HepG2 (cell line): ENCODE measurements around the gene ERO1A. TPM values are rescaled to one million over a fixed set of nuclear protein-coding genes. Genes with fewer than 3 reads are reported as not detected.

Experiments
- ARNT ChIP-seq: fragments of 450-650 bp; IDR thresholded peaks from 2 replicates; pipeline ENCODE4 v1.6.1; 2017
- BCL6 ChIP-seq: IDR thresholded peaks from 2 replicates; pipeline ENCODE4 v1.6.1; 2016; ENCODE audit warnings: missing genetic modification reagents, missing compliant biosample characterization
- ETV5 ChIP-seq: IDR thresholded peaks from 2 replicates; pipeline ENCODE4 v1.6.1; 2018; ENCODE audit warnings: missing biosample characterization, missing genetic modification reagents, inconsistent platforms, borderline replicate concordance
- EZH2 ChIP-seq: conservative IDR thresholded peaks from 2 replicates; pipeline ENCODE4 v1.6.1; 2012; ENCODE audit warnings: mild to moderate bottlenecking, low read depth, low read length, moderate library complexity
- GLI4 ChIP-seq: sonication (generic); formaldehyde crosslinking; IDR thresholded peaks from 2 replicates; pipeline ENCODE4 v1.5.1; 2020; ENCODE audit warnings: missing genetic modification reagents, mild to moderate bottlenecking, moderate library complexity, borderline replicate concordance
- HES4 ChIP-seq: sonication (generic); formaldehyde crosslinking; IDR thresholded peaks from 2 replicates; pipeline ENCODE4 v1.9.0; 2021; ENCODE audit warnings: mild to moderate bottlenecking, missing genetic modification reagents, borderline replicate concordance
- POLR2G ChIP-seq: fragments of 200-400 bp; formaldehyde crosslinking; IDR thresholded peaks from 2 replicates; pipeline ENCODE4 v1.6.1; 2018; ENCODE audit warnings: mild to moderate bottlenecking, low read depth, low read length, moderate library complexity
- U2AF2 ChIP-seq: fragments of 200-400 bp; formaldehyde crosslinking; IDR thresholded peaks from 2 replicates; pipeline ENCODE4 v1.6.1; 2017; ENCODE audit warnings: low read depth, mild to moderate bottlenecking, low read length
- ZFP90 ChIP-seq: sonication (generic); formaldehyde crosslinking; IDR thresholded peaks from 2 replicates; pipeline ENCODE4 v1.8.0; 2022; ENCODE audit warnings: missing genetic modification reagents, mild to moderate bottlenecking, inconsistent platforms, borderline replicate concordance
- ZNF282 ChIP-seq: fragments of 450-650 bp; IDR thresholded peaks from 2 replicates; pipeline ENCODE4 v1.6.1; 2018; ENCODE audit not compliant: partially characterized antibody
- ZNF3 ChIP-seq: IDR thresholded peaks from 2 replicates; pipeline ENCODE4 v1.7.0; 2017; ENCODE audit warnings: inconsistent platforms
- ZNF589 ChIP-seq: sonication (generic); formaldehyde crosslinking; conservative IDR thresholded peaks from 2 replicates; pipeline ENCODE4 v1.8.0; 2022; ENCODE audit warnings: mild to moderate bottlenecking, moderate library complexity, missing genetic modification reagents
- ZNF749 ChIP-seq: sonication (generic); formaldehyde crosslinking; IDR thresholded peaks from 2 replicates; pipeline ENCODE4 v1.8.0; 2022; ENCODE audit warnings: mild to moderate bottlenecking, missing genetic modification reagents, moderate library complexity, borderline replicate concordance
- ZNF772 ChIP-seq: sonication (generic); formaldehyde crosslinking; IDR thresholded peaks from 2 replicates; pipeline ENCODE4 v1.5.0; 2020; ENCODE audit warnings: mild to moderate bottlenecking, missing genetic modification reagents
- ZNF773 ChIP-seq: sonication (generic); formaldehyde crosslinking; IDR thresholded peaks from 2 replicates; pipeline ENCODE4 v1.4.0; 2020; ENCODE audit warnings: missing genetic modification reagents, borderline replicate concordance
- polyA plus RNA-seq, 8 experiments: library from polyadenylated mRNA; depleted of rRNA in 3 of 8; stranded (reverse) in 7 of 8; unstranded in 1 of 8; fragments of >200 nt; fragmentation: Illumina TruSeq in 4 of 8; extraction: Trizol in 4 of 8; gene quantifications; 2 replicates each; pipeline versions ENCODE4 v1.2.1 to v1.2.3, GENCODE V29; 2011 to 2016; ENCODE audit warnings: low read depth in 4 of 8, missing spikeins in 1 of 8, mixed read lengths in 1 of 8; ENCODE audit not compliant: insufficient read depth in 1 of 8
- total RNA-seq, 5 experiments: library from RNA; depleted of rRNA; stranded (reverse); fragments of >200 nt; fragmentation: Illumina TruSeq; extraction: Trizol; gene quantifications; 2 replicates each; pipeline ENCODE4 v1.2.3, GENCODE V29; 2016; ENCODE audit warnings: low read depth in 1 of 5
- TF ChIP-seq, protein P1 (sequence below): sonication (generic); formaldehyde crosslinking; IDR thresholded peaks from 2 replicates; pipeline ENCODE4 v1.5.0; 2020; ENCODE audit warnings: mild to moderate bottlenecking, missing genetic modification reagents, borderline replicate concordance
- TF ChIP-seq, protein P2 (sequence below): sonication (generic); formaldehyde crosslinking; IDR thresholded peaks from 2 replicates; pipeline ENCODE4 v1.8.1; 2023; ENCODE audit warnings: mild to moderate bottlenecking, missing genetic modification reagents
- TF ChIP-seq, protein P3 (sequence below): sonication (generic); formaldehyde crosslinking; IDR thresholded peaks from 2 replicates; pipeline ENCODE4 v1.4.0; 2020; ENCODE audit warnings: missing genetic modification reagents
- TF ChIP-seq, protein P4 (sequence below): sonication (generic); formaldehyde crosslinking; IDR thresholded peaks from 2 replicates; pipeline ENCODE4 v1.4.0; 2020; ENCODE audit warnings: mild to moderate bottlenecking, missing genetic modification reagents

Gene ERO1A
- total and polyA plus RNA-seq, 2 of the 13 experiments (the other 11 are each of a cell fraction or from before 2014, with no cell fraction given) = 60.3 to 137 TPM

DNA sequence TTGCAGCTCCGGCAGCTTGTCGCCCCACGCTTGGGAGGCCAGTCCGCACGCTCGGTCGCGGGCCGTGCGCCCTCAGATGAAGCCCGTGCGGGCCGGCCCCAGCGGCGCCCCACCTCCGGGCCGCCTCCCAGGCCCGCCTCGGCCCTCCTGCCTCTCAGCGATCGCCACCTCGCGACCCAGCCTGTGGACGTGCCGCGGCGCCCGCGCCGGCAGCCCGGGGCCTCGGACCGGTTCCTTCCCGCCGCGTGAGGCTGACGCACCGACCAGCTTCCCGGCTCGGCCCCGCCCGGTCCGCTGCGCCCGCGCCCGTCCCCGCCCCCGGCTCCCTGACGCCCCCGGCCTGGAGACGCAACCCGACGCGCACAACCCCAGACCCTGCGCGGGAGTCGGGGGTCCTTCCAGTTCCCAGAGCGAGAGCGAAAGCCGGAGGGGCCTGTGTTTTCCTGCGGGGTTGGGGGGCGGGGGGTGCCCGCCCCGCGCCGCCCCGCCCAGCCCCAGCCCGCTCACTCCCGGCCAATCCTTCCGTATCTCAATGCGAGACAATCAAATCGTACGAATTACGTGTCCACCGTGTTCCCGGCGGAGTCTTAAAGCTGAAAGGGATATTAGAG is at the start of gene ERO1A (continued):
- peak; percentile 53; the same call in 1 of the 2 replicates for TF ChIP-seq POLR2G
- TF ChIP-seq ARNT = no peak
- TF ChIP-seq ZNF282 = no peak
- 0 out of 2 replicates have a peak, but pooled peaks have one; percentile 42 for TF ChIP-seq ZNF773
- 0 out of 2 replicates have a peak, but pooled peaks have one; percentile 19 for TF ChIP-seq GLI4 (CRISPR knock-in tag)
- TF ChIP-seq ZNF749 (CRISPR knock-in tag) = no peak
- TF ChIP-seq BCL6 (CRISPR knock-in tag) = no peak
- no peak; the same call in 1 of the 2 replicates for TF ChIP-seq ZFP90 (CRISPR knock-in tag)
- no peak for TF ChIP-seq U2AF2
- no peak for TF ChIP-seq HES4 (CRISPR knock-in tag)
- TF ChIP-seq ZNF589 (CRISPR knock-in tag) = no peak
- TF ChIP-seq, protein P1, sequence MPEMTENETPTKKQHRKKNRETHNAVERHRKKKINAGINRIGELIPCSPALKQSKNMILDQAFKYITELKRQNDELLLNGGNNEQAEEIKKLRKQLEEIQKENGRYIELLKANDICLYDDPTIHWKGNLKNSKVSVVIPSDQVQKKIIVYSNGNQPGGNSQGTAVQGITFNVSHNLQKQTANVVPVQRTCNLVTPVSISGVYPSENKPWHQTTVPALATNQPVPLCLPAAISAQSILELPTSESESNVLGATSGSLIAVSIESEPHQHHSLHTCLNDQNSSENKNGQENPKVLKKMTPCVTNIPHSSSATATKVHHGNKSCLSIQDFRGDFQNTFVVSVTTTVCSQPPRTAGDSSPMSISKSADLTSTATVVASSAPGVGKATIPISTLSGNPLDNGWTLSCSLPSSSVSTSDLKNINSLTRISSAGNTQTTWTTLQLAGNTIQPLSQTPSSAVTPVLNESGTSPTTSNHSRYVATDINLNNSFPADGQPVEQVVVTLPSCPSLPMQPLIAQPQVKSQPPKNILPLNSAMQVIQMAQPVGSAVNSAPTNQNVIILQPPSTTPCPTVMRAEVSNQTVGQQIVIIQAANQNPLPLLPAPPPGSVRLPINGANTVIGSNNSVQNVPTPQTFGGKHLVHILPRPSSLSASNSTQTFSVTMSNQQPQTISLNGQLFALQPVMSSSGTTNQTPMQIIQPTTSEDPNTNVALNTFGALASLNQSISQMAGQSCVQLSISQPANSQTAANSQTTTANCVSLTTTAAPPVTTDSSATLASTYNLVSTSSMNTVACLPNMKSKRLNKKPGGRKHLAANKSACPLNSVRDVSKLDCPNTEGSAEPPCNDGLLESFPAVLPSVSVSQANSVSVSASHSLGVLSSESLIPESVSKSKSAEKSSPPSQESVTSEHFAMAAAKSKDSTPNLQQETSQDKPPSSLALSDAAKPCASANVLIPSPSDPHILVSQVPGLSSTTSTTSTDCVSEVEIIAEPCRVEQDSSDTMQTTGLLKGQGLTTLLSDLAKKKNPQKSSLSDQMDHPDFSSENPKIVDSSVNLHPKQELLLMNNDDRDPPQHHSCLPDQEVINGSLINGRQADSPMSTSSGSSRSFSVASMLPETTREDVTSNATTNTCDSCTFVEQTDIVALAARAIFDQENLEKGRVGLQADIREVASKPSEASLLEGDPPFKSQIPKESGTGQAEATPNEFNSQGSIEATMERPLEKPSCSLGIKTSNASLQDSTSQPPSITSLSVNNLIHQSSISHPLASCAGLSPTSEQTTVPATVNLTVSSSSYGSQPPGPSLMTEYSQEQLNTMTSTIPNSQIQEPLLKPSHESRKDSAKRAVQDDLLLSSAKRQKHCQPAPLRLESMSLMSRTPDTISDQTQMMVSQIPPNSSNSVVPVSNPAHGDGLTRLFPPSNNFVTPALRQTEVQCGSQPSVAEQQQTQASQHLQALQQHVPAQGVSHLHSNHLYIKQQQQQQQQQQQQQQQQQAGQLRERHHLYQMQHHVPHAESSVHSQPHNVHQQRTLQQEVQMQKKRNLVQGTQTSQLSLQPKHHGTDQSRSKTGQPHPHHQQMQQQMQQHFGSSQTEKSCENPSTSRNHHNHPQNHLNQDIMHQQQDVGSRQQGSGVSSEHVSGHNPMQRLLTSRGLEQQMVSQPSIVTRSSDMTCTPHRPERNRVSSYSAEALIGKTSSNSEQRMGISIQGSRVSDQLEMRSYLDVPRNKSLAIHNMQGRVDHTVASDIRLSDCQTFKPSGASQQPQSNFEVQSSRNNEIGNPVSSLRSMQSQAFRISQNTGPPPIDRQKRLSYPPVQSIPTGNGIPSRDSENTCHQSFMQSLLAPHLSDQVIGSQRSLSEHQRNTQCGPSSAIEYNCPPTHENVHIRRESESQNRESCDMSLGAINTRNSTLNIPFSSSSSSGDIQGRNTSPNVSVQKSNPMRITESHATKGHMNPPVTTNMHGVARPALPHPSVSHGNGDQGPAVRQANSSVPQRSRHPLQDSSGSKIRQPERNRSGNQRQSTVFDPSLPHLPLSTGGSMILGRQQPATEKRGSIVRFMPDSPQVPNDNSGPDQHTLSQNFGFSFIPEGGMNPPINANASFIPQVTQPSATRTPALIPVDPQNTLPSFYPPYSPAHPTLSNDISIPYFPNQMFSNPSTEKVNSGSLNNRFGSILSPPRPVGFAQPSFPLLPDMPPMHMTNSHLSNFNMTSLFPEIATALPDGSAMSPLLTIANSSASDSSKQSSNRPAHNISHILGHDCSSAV = no peak
- TF ChIP-seq ETV5 (CRISPR knock-in tag) = no peak
- TF ChIP-seq, protein P2, sequence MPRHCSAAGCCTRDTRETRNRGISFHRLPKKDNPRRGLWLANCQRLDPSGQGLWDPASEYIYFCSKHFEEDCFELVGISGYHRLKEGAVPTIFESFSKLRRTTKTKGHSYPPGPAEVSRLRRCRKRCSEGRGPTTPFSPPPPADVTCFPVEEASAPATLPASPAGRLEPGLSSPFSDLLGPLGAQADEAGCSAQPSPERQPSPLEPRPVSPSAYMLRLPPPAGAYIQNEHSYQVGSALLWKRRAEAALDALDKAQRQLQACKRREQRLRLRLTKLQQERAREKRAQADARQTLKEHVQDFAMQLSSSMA (CRISPR knock-in tag) = no peak
- TF ChIP-seq, protein P3, sequence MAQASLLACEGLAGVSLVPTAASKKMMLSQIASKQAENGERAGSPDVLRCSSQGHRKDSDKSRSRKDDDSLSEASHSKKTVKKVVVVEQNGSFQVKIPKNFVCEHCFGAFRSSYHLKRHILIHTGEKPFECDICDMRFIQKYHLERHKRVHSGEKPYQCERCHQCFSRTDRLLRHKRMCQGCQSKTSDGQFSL (CRISPR knock-in tag) = no peak
- TF ChIP-seq, protein P4, sequence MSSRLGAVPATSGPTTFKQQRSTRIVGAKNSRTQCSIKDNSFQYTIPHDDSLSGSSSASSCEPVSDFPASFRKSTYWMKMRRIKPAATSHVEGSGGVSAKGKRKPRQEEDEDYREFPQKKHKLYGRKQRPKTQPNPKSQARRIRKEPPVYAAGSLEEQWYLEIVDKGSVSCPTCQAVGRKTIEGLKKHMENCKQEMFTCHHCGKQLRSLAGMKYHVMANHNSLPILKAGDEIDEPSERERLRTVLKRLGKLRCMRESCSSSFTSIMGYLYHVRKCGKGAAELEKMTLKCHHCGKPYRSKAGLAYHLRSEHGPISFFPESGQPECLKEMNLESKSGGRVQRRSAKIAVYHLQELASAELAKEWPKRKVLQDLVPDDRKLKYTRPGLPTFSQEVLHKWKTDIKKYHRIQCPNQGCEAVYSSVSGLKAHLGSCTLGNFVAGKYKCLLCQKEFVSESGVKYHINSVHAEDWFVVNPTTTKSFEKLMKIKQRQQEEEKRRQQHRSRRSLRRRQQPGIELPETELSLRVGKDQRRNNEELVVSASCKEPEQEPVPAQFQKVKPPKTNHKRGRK = no peak
- TF ChIP-seq ZNF3 (CRISPR knock-in tag) = no peak
- TF ChIP-seq EZH2 = no peak
- 0 out of 2 replicates have a peak, but pooled peaks have one; percentile 8 for TF ChIP-seq ZNF772 (CRISPR knock-in tag)
